CD14-positive monocyte (primary cell): ENCODE results near the gene CTDP1. TPM values are rescaled to one million over a fixed set of nuclear protein-coding genes. Genes with fewer than 3 reads are reported as not detected.
A peak's percentile ranks its signal among the peaks of the same experiment; 100 is the strongest.

Source experiments
- DNase-seq, 3 donors: peaks; one replicate each; pipeline ENCODE4 v3.0.0-alpha.2; 2011 to 2022
- H2AFZ ChIP-seq: 2 replicates; pipeline ENCODE4 v1.6.0; 2012; ENCODE audit warnings: mild to moderate bottlenecking, low read depth, low read length, inconsistent platforms; ENCODE audit not compliant: insufficient read depth, poor library complexity, severe bottlenecking
- H3K27ac ChIP-seq, 2 donors: 1 replicate in 1 of 2; 2 replicates in 1 of 2; pipeline ENCODE4 v1.5.1; 2012 to 2013; ENCODE audit warnings: low read length in 2 of 2, control low read depth in 1 of 2, inconsistent platforms in 1 of 2, low read depth in 1 of 2, mild to moderate bottlenecking in 1 of 2
- H3K27me3 ChIP-seq, 2 donors: one replicate each; pipeline versions ENCODE4 v1.6.0 to v1.6.1; 2011 to 2013; ENCODE audit warnings: low read length in 2 of 2; ENCODE audit not compliant: control insufficient read depth in 2 of 2, insufficient read depth in 2 of 2
- H3K36me3 ChIP-seq, 2 donors: replicated peaks in 1 of 2; 1 replicate in 1 of 2; 2 replicates in 1 of 2; pipeline versions ENCODE4 v1.5.1 to v1.6.1; 2012 to 2013; ENCODE audit warnings: low read length in 2 of 2, control low read depth in 1 of 2, inconsistent platforms in 1 of 2, mild to moderate bottlenecking in 1 of 2; ENCODE audit not compliant: insufficient read depth in 2 of 2, control insufficient read depth in 1 of 2
- H3K4me1 ChIP-seq, 2 donors: 1 replicate in 1 of 2; 2 replicates in 1 of 2; pipeline versions ENCODE4 v1.5.1 to v1.6.1; 2012 to 2013; ENCODE audit warnings: low read length in 2 of 2, control low read depth in 1 of 2, inconsistent platforms in 1 of 2, mild to moderate bottlenecking in 1 of 2, moderate library complexity in 1 of 2; ENCODE audit not compliant: insufficient read depth in 2 of 2, control insufficient read depth in 1 of 2
- H3K4me2 ChIP-seq: replicated peaks from 2 replicates; pipeline ENCODE3; 2012; ENCODE audit warnings: low read length, moderate library complexity, mild to moderate bottlenecking; ENCODE audit not compliant: poor library complexity, severe bottlenecking; ENCODE audit errors: extremely low read depth
- H3K4me3 ChIP-seq, 3 experiments: fragments of 200-600 bp in 1 of 3; sonication (generic) in 1 of 3; replicated peaks in 1 of 3; 1 replicate in 2 of 3; 2 replicates in 1 of 3; pipeline ENCODE4 v1.5.1; 2011 to 2013; ENCODE audit warnings: low read length in 3 of 3, mild to moderate bottlenecking in 3 of 3, control low read depth in 2 of 3, low read depth in 2 of 3, inconsistent platforms in 1 of 3, moderate library complexity in 1 of 3
- H3K79me2 ChIP-seq: 2 replicates; pipeline ENCODE4 v1.6.0; 2012; ENCODE audit warnings: mild to moderate bottlenecking, control low read depth, inconsistent platforms, low read length, moderate library complexity; ENCODE audit not compliant: insufficient read depth
- H3K9ac ChIP-seq: 2 replicates; pipeline ENCODE4 v1.6.0; 2017; ENCODE audit warnings: low read length, mild to moderate bottlenecking; ENCODE audit not compliant: insufficient read depth, poor library complexity, severe bottlenecking
- H3K9me3 ChIP-seq, 2 donors: replicated peaks in 1 of 2; 1 replicate in 1 of 2; 2 replicates in 1 of 2; pipeline versions ENCODE4 v1.5.1 to v1.6.1; 2012 to 2013; ENCODE audit warnings: low read length in 2 of 2, control low read depth in 1 of 2; ENCODE audit not compliant: control insufficient read depth in 1 of 2, insufficient read depth in 1 of 2
- H4K20me1 ChIP-seq: 2 replicates; pipeline ENCODE4 v1.6.0; 2012; ENCODE audit warnings: mild to moderate bottlenecking, low read length, control low read depth, moderate library complexity; ENCODE audit not compliant: insufficient read depth
- H3K27ac Mint-ChIP-seq, 7 donors: one replicate each; pipeline ENCODE4 v1.8.0; 2020; ENCODE audit warnings: mild to moderate bottlenecking in 7 of 7, mixed read lengths in 7 of 7, moderate library complexity in 6 of 7, inconsistent platforms in 2 of 7
- H3K27me3 Mint-ChIP-seq, 3 donors: one replicate each; pipeline ENCODE4 v1.8.0; 2021 to 2022; ENCODE audit warnings: low read depth in 3 of 3, mild to moderate bottlenecking in 3 of 3, mixed read lengths in 3 of 3, moderate library complexity in 3 of 3, inconsistent platforms in 1 of 3
- H3K36me3 Mint-ChIP-seq, 2 donors: one replicate each; pipeline ENCODE4 v1.8.0; 2020; ENCODE audit warnings: mixed read lengths in 2 of 2, inconsistent platforms in 1 of 2, mild to moderate bottlenecking in 1 of 2
- H3K4me1 Mint-ChIP-seq: one replicate; pipeline ENCODE4 v1.8.0; 2020; ENCODE audit warnings: mild to moderate bottlenecking, mixed read lengths
- H3K4me3 Mint-ChIP-seq, 2 donors: one replicate each; pipeline ENCODE4 v1.8.0; 2020; ENCODE audit warnings: mild to moderate bottlenecking in 2 of 2, mixed read lengths in 2 of 2, moderate library complexity in 1 of 2
- H3K9me3 Mint-ChIP-seq, 7 donors: one replicate each; pipeline ENCODE4 v1.8.0; 2020 to 2022; ENCODE audit warnings: mixed read lengths in 7 of 7, mild to moderate bottlenecking in 6 of 7, moderate library complexity in 6 of 7, inconsistent platforms in 2 of 7
- WGBS: methylation state at CpG from one replicate; pipeline ENCODE4 v1.1.5; 2013; ENCODE audit warnings: missing lambda C conversion rate; ENCODE audit not compliant: insufficient coverage; 5-methylcytosine and 5-hydroxymethylcytosine counted together
- intact Hi-C, 2 donors: fragments of 100-400 bp; cut with micrococcal nuclease; formaldehyde crosslinking; loops; one replicate each; pipeline versions ENCODE4 v1.15.0 to v1.15.1; 2023
- polyA plus RNA-seq, 3 donors: library from polyadenylated mRNA; depleted of rRNA in 1 of 3; unstranded in 2 of 3; stranded (reverse) in 1 of 3; fragments of 300-500 nt in 2 of 3; fragments of >200 nt in 1 of 3; fragmentation: Illumina TruSeq in 2 of 3; gene quantifications; 1 replicate in 2 of 3; 2 replicates in 1 of 3; pipeline ENCODE4 v1.2.3, GENCODE V29; 2012 to 2021
- TF ChIP-seq, protein P1 (sequence below): fragments of 200-600 bp; IDR thresholded peaks from one replicate; pipeline ENCODE4 v1.8.0; 2022; ENCODE audit warnings: antibody characterized with exemption, mild to moderate bottlenecking

Gene CTDP1
- polyA plus RNA-seq, 3 donors, result 9.1 to 13.9 (median 9.1) TPM

DNA sequence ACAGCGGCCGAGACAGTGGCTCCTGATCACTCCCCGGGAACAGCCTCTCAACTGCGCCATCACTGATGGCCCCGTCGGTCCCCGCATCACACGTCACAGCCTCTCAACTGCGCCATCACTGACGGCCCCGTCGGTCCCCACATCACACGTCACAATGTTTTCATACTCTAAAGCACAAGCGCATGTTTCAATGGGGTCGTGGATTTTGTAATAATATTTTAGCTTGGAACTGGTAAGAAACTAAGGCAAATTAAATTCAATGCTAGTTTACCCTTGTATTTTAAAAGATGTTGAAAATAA lies 44.2 kb upstream of the CTDP1 start:
- Mint-ChIP-seq H3K4me1 (peaks cover 4% of the 10 kb centered on the region), H3K4me3 (peak overlapping the region in 1 of 2 donors; percentile 36), H3K36me3 (no peaks in the 10 kb centered on the region), H3K27ac (no peak overlapping the region), H3K9me3 (peaks cover 6 to 17% (median 11%) of the 10 kb centered on the region in 7 donors), H3K27me3 (peaks cover 20 to 39% (median 20%) of the 10 kb centered on the region in 3 donors)
- Histone ChIP-seq H3K9me3 (peaks cover 0 to 9% of the 10 kb centered on the region in 2 donors), H3K4me1 (no peaks in the 10 kb centered on the region), H3K79me2 (no peaks in the 10 kb centered on the region), H3K27ac (no peak overlapping the region), H3K4me3 (no peak overlapping the region), H3K36me3 (no peaks in the 10 kb centered on the region), H2AFZ (no peak overlapping the region), H3K4me2 (no peak overlapping the region), H3K27me3 (peaks cover 4 to 16% of the 10 kb centered on the region in 2 donors), H4K20me1 (no peaks in the 10 kb centered on the region), H3K9ac (no peak overlapping the region)
- WGBS, result 100% methylated on average over 3 of the region's 15 CpGs
- intact Hi-C loops, result no loop called here
- no peak for DNase-seq
- TF ChIP-seq, protein P1, sequence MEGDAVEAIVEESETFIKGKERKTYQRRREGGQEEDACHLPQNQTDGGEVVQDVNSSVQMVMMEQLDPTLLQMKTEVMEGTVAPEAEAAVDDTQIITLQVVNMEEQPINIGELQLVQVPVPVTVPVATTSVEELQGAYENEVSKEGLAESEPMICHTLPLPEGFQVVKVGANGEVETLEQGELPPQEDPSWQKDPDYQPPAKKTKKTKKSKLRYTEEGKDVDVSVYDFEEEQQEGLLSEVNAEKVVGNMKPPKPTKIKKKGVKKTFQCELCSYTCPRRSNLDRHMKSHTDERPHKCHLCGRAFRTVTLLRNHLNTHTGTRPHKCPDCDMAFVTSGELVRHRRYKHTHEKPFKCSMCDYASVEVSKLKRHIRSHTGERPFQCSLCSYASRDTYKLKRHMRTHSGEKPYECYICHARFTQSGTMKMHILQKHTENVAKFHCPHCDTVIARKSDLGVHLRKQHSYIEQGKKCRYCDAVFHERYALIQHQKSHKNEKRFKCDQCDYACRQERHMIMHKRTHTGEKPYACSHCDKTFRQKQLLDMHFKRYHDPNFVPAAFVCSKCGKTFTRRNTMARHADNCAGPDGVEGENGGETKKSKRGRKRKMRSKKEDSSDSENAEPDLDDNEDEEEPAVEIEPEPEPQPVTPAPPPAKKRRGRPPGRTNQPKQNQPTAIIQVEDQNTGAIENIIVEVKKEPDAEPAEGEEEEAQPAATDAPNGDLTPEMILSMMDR, result no peak

GRCh38 chr18:79637181-79637920 lies 42.3 kb upstream of the CTDP1 start:
- no peak overlapping the region for H2AFZ ChIP-seq
- H3K9me3 ChIP-seq, result peaks cover 0 to 9% of the 10 kb centered on the region in 2 donors
- H3K27me3 ChIP-seq, result peaks cover 4 to 16% of the 10 kb centered on the region in 2 donors
- TF ChIP-seq, protein P1, result no peak
- H3K27ac ChIP-seq, result no peak overlapping the region
- no peak overlapping the region for H3K9ac ChIP-seq
- H3K27me3 Mint-ChIP-seq, result peaks cover 20 to 39% (median 23%) of the 10 kb centered on the region in 3 donors
- no peak overlapping the region for H3K4me3 ChIP-seq
- no peak overlapping the region for H3K27ac Mint-ChIP-seq
- intact Hi-C loops, result no loop called here
- peak overlapping the region in 1 of 2 donors; percentile 68 for H3K4me3 Mint-ChIP-seq
- peaks cover 5 to 8% of the 10 kb centered on the region in 2 donors for H3K4me1 ChIP-seq
- H3K36me3 Mint-ChIP-seq, result no peaks in the 10 kb centered on the region
- no peak overlapping the region for H3K4me2 ChIP-seq
- peaks cover 6 to 20% (median 11%) of the 10 kb centered on the region in 7 donors for H3K9me3 Mint-ChIP-seq
- DNase-seq, result no peak
- WGBS, result 32% methylated on average over 55 of the region's 58 CpGs
- H3K4me1 Mint-ChIP-seq, result peaks cover 6% of the 10 kb centered on the region
- H3K36me3 ChIP-seq, result no peaks in the 10 kb centered on the region
- no peaks in the 10 kb centered on the region for H3K79me2 ChIP-seq
- no peaks in the 10 kb centered on the region for H4K20me1 ChIP-seq
